GM12874 (cell line): ENCODE results near the gene CACNA1H.

Experiments used
- TF ChIP-seq, protein P1 (sequence below): IDR thresholded peaks from 2 replicates; pipeline ENCODE4 v1.5.1; 2011; ENCODE audit warnings: low read depth, mild to moderate bottlenecking, control low read depth, low read length, moderate library complexity; ENCODE audit not compliant: insufficient read depth

CACNA1H gene

DNA sequence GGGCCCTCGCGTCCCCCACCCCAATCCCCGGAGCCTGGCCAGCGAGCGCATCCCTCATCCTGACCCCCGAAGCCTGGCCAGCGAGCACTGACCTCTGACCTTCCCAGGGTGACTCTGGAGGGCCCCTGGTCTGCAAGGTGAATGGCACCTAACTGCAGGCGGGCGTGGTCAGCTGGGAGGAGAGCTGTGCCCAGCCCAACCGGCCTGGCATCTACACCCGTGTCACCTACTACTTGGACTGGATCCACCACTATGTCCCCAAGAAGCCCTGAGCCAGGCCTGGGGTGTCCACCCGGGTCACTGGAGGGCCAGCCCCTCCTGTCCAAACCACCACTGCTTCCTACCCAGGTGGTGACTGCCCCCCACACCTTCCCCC, 105.3 kb downstream of the CACNA1H start:
- TF ChIP-seq, protein P1, sequence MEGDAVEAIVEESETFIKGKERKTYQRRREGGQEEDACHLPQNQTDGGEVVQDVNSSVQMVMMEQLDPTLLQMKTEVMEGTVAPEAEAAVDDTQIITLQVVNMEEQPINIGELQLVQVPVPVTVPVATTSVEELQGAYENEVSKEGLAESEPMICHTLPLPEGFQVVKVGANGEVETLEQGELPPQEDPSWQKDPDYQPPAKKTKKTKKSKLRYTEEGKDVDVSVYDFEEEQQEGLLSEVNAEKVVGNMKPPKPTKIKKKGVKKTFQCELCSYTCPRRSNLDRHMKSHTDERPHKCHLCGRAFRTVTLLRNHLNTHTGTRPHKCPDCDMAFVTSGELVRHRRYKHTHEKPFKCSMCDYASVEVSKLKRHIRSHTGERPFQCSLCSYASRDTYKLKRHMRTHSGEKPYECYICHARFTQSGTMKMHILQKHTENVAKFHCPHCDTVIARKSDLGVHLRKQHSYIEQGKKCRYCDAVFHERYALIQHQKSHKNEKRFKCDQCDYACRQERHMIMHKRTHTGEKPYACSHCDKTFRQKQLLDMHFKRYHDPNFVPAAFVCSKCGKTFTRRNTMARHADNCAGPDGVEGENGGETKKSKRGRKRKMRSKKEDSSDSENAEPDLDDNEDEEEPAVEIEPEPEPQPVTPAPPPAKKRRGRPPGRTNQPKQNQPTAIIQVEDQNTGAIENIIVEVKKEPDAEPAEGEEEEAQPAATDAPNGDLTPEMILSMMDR, result no peak

DNA sequence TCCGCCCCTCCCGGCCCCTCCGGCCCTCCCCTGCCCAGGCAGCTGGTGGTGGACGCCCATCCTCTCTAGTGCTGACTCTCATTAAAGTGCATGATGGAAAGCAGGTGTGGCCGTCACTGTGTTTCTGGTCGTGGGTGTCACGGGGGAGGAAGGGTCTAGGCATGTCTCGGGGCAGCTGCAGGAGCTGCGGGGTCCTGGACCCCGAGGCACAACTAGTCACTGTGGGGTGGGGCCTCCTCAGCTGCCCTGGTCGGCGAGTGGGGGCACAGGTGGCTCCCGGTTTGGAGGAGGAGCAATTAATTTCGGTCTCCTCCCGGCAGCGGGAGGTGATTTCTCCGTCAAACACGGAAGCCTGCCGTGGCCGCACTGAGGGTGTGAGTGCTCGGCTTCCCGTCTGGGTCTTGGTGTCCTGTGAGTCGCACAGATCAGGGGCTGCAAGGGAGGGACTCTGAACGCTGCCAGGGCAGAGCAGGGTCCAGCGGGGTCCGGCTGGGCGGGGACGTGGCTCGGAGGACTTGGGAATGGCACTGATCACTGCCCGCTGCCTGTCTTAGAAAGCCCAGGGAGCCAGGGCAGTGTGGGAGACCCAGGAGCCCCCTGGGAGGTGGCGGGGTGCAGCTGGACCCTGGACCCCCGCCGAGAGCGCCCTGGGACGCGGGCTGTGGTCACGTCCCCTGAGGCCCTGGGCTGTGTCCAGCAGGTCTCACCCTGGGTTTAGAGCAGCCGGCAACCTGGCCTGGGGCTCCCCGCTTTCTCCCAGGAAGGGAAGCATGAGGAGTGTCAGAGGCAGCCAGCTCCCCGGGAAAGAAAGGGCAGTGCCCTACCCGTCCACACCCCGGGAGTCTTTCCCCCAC, 106.2 kb downstream of the CACNA1H start:
- TF ChIP-seq, protein P1, result no peak

DNA sequence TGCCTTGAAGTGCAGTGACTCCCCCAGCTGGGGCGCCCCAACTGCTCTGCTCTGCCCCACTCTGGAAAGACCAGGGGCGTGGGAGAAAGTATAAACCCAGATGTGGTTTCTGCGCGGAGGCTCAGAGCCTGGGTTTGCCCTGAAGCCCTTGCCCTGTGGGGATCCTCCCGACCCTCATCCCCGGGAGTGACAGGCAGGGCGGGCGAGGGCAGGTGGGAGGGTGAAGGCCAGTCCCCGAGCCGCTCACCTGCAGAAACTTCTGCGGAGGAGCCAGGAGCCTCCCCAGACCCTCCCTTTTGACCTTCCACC, 106.8 kb downstream of the CACNA1H start:
- TF ChIP-seq, protein P1, result no peak

DNA sequence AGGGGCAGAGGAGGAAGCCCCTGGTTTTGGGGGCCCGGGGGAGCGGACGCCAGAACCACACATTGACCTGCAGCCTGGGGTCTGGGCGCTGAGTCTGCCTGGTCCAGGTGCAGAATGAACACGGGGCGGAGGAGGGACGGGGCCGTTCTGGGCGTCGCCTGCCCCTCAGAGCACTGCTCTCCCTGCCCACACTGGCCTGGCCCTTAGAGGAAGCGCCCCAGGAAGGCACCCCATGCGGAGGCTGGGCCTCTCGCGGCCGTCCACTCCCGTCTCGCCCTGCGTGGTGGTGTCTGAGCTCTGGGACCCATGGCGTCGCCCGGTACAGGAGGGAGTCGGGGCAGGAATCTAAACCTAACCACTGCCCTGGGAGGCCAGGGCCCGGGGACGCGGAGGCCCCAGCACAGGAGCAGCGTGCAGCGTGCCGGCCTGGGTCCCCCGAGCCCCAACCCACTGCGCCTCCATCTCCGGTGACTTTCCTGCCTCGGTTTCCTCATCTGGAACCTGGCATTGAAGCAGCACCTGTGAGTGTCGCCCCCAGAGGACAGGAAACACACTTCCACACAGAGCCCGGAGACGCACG, 107.3 kb downstream of the CACNA1H start:
- TF ChIP-seq, protein P1, result no peak

DNA sequence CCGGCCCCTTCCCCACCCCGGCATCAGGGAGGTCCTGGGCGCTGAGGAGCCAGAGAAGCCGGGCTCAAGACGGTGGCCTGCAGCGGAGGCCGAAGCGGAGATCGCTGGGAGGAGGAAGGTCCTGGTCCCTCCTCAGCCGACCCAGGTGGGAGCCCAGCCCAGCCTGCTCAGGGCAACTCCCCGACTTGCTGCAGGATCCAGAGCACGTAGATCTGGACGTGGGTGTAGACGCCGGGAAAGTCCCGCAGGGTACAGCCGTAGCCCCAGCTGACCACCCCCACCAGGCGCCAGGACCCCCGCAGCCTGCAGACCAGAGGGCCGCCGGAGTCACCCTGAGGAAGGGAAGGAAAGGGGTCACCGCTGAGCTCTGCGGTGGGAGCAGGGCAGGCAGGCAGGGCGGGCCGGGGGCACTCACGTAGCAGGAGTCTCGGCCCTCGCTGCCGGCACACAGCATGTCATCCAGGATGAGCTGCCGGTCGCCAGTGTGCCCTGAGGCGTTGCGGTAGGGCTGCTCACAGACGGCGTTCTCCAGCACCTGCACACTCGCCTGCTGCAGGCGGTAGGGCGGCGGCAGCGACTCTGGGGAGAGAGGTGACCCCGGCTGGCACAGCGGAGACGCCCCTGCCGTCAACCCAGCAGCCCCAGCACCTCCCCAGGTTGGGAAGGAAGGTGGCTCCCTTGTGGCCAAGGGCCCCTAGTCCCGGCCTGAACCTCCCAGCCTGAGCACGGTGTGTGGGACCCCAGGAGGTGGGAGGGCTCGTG, 108.4 kb downstream of the CACNA1H start:
- TF ChIP-seq, protein P1, result no peak

DNA sequence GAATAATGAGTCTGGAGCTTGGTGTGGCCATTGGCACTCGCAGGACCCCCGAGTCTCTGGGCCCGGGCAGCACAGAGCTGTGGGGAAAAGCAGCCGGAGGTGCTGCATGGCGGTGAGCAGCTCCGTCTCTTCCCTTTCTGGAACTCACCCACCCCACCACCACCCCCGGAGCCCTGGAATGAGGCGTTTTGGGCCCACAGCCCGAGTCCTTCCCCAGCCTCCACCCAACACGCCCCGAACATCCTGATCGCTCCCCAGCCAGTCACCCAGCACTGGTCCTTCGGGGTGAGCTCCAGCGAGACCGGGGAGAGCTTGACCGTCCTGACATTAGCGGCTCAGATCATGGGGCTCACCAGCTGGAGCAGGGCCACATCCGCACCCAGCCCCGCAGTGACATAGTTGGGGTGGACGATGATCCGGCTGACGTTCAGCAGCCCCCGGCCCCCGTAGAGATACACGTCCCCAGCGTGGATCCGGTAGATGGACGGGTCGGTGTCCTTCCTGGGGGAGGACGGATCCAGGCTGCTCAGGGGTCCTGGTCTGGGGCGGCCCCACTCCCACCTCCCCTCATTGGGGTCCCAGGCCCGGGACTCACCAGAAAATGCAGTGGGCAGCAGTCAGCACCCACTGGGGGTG, 109.4 kb downstream of the CACNA1H start:
- TF ChIP-seq, protein P1, result no peak

DNA sequence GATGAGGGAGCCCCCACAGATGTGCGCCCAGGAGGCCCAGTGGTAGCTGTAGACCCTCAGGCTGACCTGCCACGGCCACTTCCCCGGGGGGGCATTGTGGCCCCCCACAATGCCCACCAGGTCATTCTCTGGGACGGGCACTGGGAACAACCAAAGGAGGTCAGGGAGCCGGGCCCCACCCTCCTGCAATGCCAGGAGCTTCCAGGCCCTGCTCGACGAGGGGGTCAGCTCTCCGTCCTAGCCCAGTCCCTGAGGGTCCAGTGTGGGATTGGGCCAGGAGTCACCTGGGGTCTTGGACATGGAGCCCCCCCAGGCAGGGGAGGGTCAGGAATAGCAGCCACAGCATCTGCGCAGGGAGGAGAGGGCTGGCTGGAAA, 109.9 kb downstream of the CACNA1H start:
- TF ChIP-seq, protein P1, result no peak
